Endothelial cell of umbilical vein (primary cell): Measurements from ENCODE around the gene TPT1. TPM values are rescaled to one million over a fixed set of nuclear protein-coding genes. Genes with fewer than 3 reads are reported as not detected.

Experiments used
- BruUV-seq: library from RNA; stranded (reverse); fragments of 400-500 nt; replicated peaks from 2 replicates; lab custom pipeline; 2021; lab: Mats Ljungman, UMichigan
- CTCF ChIA-PET: fragments of 300-600, 350-600 bp; sonication (Branson Sonifier 250); formaldehyde crosslinking; loops from one replicate; lab custom pipeline; 2021; ENCODE audit warnings: antibody characterized with exemption, inconsistent platforms; lab: Charles Lee
- POLR2A ChIA-PET: fragments of 300-600, 350-600 bp; sonication (Branson Sonifier 250); formaldehyde crosslinking; loops from one replicate; lab custom pipeline; 2021; ENCODE audit warnings: antibody characterized with exemption, inconsistent platforms; lab: Charles Lee
- DNase-seq: peaks from one replicate; pipeline ENCODE4 v3.0.0-alpha.2; 2011; ENCODE audit warnings: low read depth, low spot score
- FAIRE-seq: peaks from 2 replicates; lab custom pipeline; 2011; peaks lifted over from hg19 to GRCh38; lab: Jason Lieb, UNC
- H2AFZ ChIP-seq: 2 replicates; pipeline ENCODE4 v1.6.0; 2012; ENCODE audit warnings: low read depth, low read length, control low read depth, inconsistent platforms
- H3K27ac ChIP-seq: 2 replicates; pipeline ENCODE4 v1.5.1; 2011; ENCODE audit warnings: low read depth, mild to moderate bottlenecking, control low read depth, low read length, moderate library complexity; ENCODE audit not compliant: insufficient read depth
- H3K27me3 ChIP-seq, 2 experiments: 2 replicates each; pipeline versions ENCODE4 v1.6.0 to v1.6.1; 2011; ENCODE audit warnings: low read length in 2 of 2, mixed read lengths in 1 of 2; ENCODE audit not compliant: control insufficient read depth in 2 of 2, insufficient read depth in 2 of 2
- H3K36me3 ChIP-seq, 2 experiments: 2 replicates in 1 of 2; 3 replicates in 1 of 2; pipeline ENCODE4 v1.5.1; 2011; ENCODE audit warnings: low read length in 2 of 2, mild to moderate bottlenecking in 1 of 2, moderate library complexity in 1 of 2; ENCODE audit not compliant: control insufficient read depth in 2 of 2, insufficient read depth in 2 of 2; ENCODE audit errors: extremely low read depth in 1 of 2
- H3K4me1 ChIP-seq: 3 replicates; pipeline ENCODE4 v1.5.1; 2011; ENCODE audit warnings: mild to moderate bottlenecking, low read length; ENCODE audit not compliant: control insufficient read depth, insufficient read depth; ENCODE audit errors: extremely low read depth
- H3K4me2 ChIP-seq: 2 replicates; pipeline ENCODE4 v1.6.1; 2011; ENCODE audit warnings: low read length, control low read depth, mixed read lengths; ENCODE audit not compliant: insufficient read depth
- H3K4me3 ChIP-seq, 3 experiments: fragments of 200-600 bp in 1 of 3; sonication (generic), shearing (Covaris generic) in 1 of 3; replicated peaks in 1 of 3; 2 replicates each; pipeline ENCODE4 v1.5.1; 2011 to 2016; ENCODE audit warnings: control low read depth in 3 of 3, low read length in 3 of 3, mild to moderate bottlenecking in 2 of 3, inconsistent platforms in 1 of 3, low read depth in 1 of 3, moderate library complexity in 1 of 3; ENCODE audit not compliant: insufficient read depth in 1 of 3
- H3K79me2 ChIP-seq: 2 replicates; pipeline ENCODE4 v1.6.0; 2012; ENCODE audit warnings: low read length, inconsistent platforms; ENCODE audit not compliant: control insufficient read depth, insufficient read depth
- H3K9ac ChIP-seq: replicated peaks from 2 replicates; pipeline ENCODE3; 2011; ENCODE audit warnings: low read length, control low read depth; ENCODE audit not compliant: insufficient read depth; ENCODE audit errors: extremely low read depth
- H3K9me1 ChIP-seq: replicated peaks from 3 replicates; pipeline ENCODE4 v1.6.0; 2011; ENCODE audit warnings: mild to moderate bottlenecking, low read length; ENCODE audit not compliant: control insufficient read depth, insufficient read depth; ENCODE audit errors: extremely low read depth
- H3K9me3 ChIP-seq: replicated peaks from 2 replicates; pipeline ENCODE4 v1.5.1; 2012; ENCODE audit warnings: low read length, inconsistent platforms; ENCODE audit not compliant: control insufficient read depth, insufficient read depth
- H4K20me1 ChIP-seq: replicated peaks from 2 replicates; pipeline ENCODE3; 2011; ENCODE audit warnings: mild to moderate bottlenecking, low read length; ENCODE audit not compliant: control insufficient read depth, insufficient read depth; ENCODE audit errors: extremely low read depth
- EZH2 ChIP-seq: IDR thresholded peaks from 2 replicates; pipeline ENCODE4 v1.6.1; 2012; ENCODE audit warnings: borderline replicate concordance, low read depth, mild to moderate bottlenecking, moderate library complexity, low read length, inconsistent platforms; ENCODE audit not compliant: severe bottlenecking
- FOS ChIP-seq: IDR thresholded peaks from 2 replicates; pipeline ENCODE4 v1.6.1; 2011; ENCODE audit warnings: mild to moderate bottlenecking, low read length, moderate library complexity, borderline replicate concordance; ENCODE audit not compliant: insufficient read depth
- JUN ChIP-seq: IDR thresholded peaks from 2 replicates; pipeline ENCODE4 v1.6.1; 2011; ENCODE audit warnings: borderline replicate concordance, low read depth; ENCODE audit not compliant: insufficient read length, insufficient read depth
- MYC ChIP-seq: IDR thresholded peaks from one replicate; pipeline ENCODE4 v1.6.1; 2011; ENCODE audit warnings: mild to moderate bottlenecking, low read depth, low read length
- POLR2A ChIP-seq: IDR thresholded peaks from 2 replicates; pipeline ENCODE4 v1.6.1; 2012; ENCODE audit warnings: low read depth, mild to moderate bottlenecking, control low read depth, low read length
- POLR2AphosphoS5 ChIP-seq: IDR thresholded peaks from 2 replicates; pipeline ENCODE4 v1.6.1; 2012; ENCODE audit warnings: low read depth, mild to moderate bottlenecking, control low read depth, low read length, moderate library complexity; ENCODE audit not compliant: insufficient read depth
- dilution Hi-C: fragments of 300-500 bp; cut with MboI; formaldehyde crosslinking; loops from one replicate; pipeline ENCODE4 v1.15.0; 2019; ENCODE audit warnings: low sequenced_read_pairs; ENCODE audit not compliant: extremely low pct_ligation_motif_present
- intact Hi-C: fragments of 100-400 bp; cut with micrococcal nuclease; formaldehyde crosslinking; loops from one replicate; pipeline ENCODE4 v1.10.0; 2022
- polyA plus RNA-seq, 4 experiments: library from polyadenylated mRNA; depleted of rRNA in 3 of 4; stranded (reverse) in 3 of 4; unstranded in 1 of 4; fragments of >200 nt; gene quantifications; 2 replicates each; pipeline versions ENCODE4 v1.2.1 to v1.2.3, GENCODE V29; 2011 to 2012; ENCODE audit warnings: missing spikeins in 1 of 4
- total RNA-seq: library from RNA; stranded (reverse); gene quantifications from 2 replicates; pipeline ENCODE4 v1.2.3, GENCODE V29; 2021
- TF ChIP-seq, protein P1 (sequence below): IDR thresholded peaks from 2 replicates; pipeline ENCODE4 v1.6.1; 2011; ENCODE audit not compliant: insufficient read depth, insufficient read length
- TF ChIP-seq, protein P2 (sequence below), 2 donors: IDR thresholded peaks; 1 replicate in 1 of 2; 2 replicates in 1 of 2; pipeline ENCODE4 v1.5.1; 2011; ENCODE audit warnings: low read length in 2 of 2, mild to moderate bottlenecking in 2 of 2, moderate library complexity in 2 of 2, control low read depth in 1 of 2, inconsistent platforms in 1 of 2, low read depth in 1 of 2; ENCODE audit not compliant: insufficient read depth in 1 of 2; ENCODE audit errors: extremely low read depth in 1 of 2

Gene TPT1
- total and polyA plus RNA-seq, 2 donors (not counting 3 experiments of a cell fraction or from before 2014, with no cell fraction given) = 2,993 to 4,330 TPM

DNA sequence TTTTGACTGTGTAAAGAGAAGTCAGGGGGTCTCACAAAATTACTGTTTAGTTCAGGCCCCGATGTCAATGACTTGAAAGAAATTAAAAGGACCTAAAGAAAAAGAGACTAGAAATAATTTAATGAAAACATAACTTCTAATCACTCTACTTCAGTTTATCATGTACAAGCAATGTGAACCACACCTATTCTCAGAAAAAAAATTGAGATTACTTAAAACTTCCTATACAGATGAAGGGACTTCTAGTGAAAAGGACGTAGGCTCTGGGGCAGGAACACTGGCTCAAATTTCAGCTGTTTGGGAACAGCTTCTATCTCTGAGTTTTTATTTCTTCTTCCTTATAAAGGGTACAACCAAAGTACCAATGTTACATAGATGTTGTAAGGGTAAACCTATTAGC, 38.0 kb downstream of the TPT1 start:
- dilution Hi-C loops (no loop called here), intact Hi-C loops (no loop called here)
- Histone ChIP-seq H3K36me3 (no peaks in the 10 kb centered on the region), H3K9me1 (no peaks in the 10 kb centered on the region), H4K20me1 (no peaks in the 10 kb centered on the region), H3K4me2 (no peak overlapping the region), H3K9ac (no peak overlapping the region), H3K79me2 (no peaks in the 10 kb centered on the region), H3K27ac (no peak overlapping the region), H3K9me3 (no peaks in the 10 kb centered on the region), H2AFZ (no peak overlapping the region), H3K4me3 (no peak overlapping the region), H3K4me1 (no peaks in the 10 kb centered on the region), H3K27me3 (peaks cover 0 to 6% of the 10 kb centered on the region in 2 experiments)
- FAIRE-seq (no peak), DNase-seq (no peak)
- ChIA-PET CTCF (interaction anchor here (0.7 to 1.9 kb wide), 3 partner anchors 22 to 524 kb away, joined by 3 to 5 read pairs (median 4); no protein-coding TSS in a partner anchor), POLR2A (interaction anchor here (0.5 to 1.5 kb wide), 2 partner anchors 9 to 26 kb away, joined by 5 to 8 read pairs; no protein-coding TSS in a partner anchor)
- TF ChIP-seq POLR2A (no peak), POLR2AphosphoS5 (no peak), EZH2 (no peak), JUN (no peak), FOS (no peak)
- TF ChIP-seq, protein P1, sequence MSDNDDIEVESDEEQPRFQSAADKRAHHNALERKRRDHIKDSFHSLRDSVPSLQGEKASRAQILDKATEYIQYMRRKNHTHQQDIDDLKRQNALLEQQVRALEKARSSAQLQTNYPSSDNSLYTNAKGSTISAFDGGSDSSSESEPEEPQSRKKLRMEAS = no peak
- no TSS peak for BruUV-seq

DNA sequence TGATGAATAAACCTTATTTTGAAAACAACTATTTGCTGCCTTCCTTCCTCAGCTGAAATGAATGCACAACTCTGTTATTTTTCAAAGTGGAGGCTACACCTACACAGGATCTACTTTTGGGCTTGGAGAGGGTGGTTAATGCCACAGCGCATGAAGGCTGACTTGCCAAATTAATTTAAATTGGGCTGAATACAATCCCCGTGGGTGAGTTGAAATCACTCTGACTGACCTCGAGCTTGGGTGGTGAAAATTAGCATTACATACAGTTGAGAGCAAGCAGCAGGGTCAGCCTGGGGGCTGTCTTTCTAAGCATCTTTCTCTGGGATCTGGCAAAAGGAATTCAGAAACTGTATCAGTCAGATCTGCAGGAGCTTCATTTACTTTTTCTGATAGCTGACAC, 38.5 kb downstream of the TPT1 start:
- DNase-seq (no peak), FAIRE-seq (no peak)
- TF ChIP-seq FOS (no peak), JUN (no peak), EZH2 (no peak), MYC (no peak), POLR2A (no peak)
- TF ChIP-seq, protein P2, sequence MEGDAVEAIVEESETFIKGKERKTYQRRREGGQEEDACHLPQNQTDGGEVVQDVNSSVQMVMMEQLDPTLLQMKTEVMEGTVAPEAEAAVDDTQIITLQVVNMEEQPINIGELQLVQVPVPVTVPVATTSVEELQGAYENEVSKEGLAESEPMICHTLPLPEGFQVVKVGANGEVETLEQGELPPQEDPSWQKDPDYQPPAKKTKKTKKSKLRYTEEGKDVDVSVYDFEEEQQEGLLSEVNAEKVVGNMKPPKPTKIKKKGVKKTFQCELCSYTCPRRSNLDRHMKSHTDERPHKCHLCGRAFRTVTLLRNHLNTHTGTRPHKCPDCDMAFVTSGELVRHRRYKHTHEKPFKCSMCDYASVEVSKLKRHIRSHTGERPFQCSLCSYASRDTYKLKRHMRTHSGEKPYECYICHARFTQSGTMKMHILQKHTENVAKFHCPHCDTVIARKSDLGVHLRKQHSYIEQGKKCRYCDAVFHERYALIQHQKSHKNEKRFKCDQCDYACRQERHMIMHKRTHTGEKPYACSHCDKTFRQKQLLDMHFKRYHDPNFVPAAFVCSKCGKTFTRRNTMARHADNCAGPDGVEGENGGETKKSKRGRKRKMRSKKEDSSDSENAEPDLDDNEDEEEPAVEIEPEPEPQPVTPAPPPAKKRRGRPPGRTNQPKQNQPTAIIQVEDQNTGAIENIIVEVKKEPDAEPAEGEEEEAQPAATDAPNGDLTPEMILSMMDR (IDR thresholded peaks at IDR 0.05; ENCODE audit: extremely low read depth in 1 of 2, insufficient read depth in 1 of 2, low read depth in 1 of 2, low read length in 2 of 2) = no peak
- TF ChIP-seq, protein P1 = no peak
- H3K4me3 ChIP-seq = no peak overlapping the region
- ChIA-PET CTCF (interaction anchor here (0.7 to 1.9 kb wide), 3 partner anchors 21 to 523 kb away, joined by 3 to 5 read pairs (median 4); no protein-coding TSS in a partner anchor), POLR2A (interaction anchor here (0.5 to 1.5 kb wide), 2 partner anchors 9 to 26 kb away, joined by 5 to 8 read pairs; no protein-coding TSS in a partner anchor)
- H3K79me2 ChIP-seq = no peaks in the 10 kb centered on the region
- no peaks in the 10 kb centered on the region for H3K4me1 ChIP-seq
- intact Hi-C loops (no loop called here), dilution Hi-C loops (no loop called here)
- H3K36me3 ChIP-seq = no peaks in the 10 kb centered on the region
- no peaks in the 10 kb centered on the region for H3K9me1 ChIP-seq
- H3K27me3 ChIP-seq = peaks cover 0 to 5% of the 10 kb centered on the region in 2 experiments
- H3K9me3 ChIP-seq = no peaks in the 10 kb centered on the region
- H2AFZ ChIP-seq = no peak overlapping the region
- H3K9ac ChIP-seq = no peak overlapping the region
- H4K20me1 ChIP-seq = no peaks in the 10 kb centered on the region
- BruUV-seq = no TSS peak
- H3K4me2 ChIP-seq = no peak overlapping the region
- no peak overlapping the region for H3K27ac ChIP-seq
